Activated CD4-positive, CD25-positive, alpha-beta regulatory T cell (primary cell): ENCODE results near the gene NEURL1.
"Not testable (repeated sequence)": the region's sequence is repeated elsewhere in the genome, so short reads cannot be mapped to it uniquely, and the experiment has no call there.

Source experiments
- DNase-seq, 4 experiments: peaks; one replicate each; lab custom pipeline; 2025; lab: John Stamatoyannopoulos, UW

The NEURL1 gene

GRCh38 chr10:103463499-103463898 lies 30.0 kb upstream of the NEURL1 start:
- DNase-seq = no peak

DNA sequence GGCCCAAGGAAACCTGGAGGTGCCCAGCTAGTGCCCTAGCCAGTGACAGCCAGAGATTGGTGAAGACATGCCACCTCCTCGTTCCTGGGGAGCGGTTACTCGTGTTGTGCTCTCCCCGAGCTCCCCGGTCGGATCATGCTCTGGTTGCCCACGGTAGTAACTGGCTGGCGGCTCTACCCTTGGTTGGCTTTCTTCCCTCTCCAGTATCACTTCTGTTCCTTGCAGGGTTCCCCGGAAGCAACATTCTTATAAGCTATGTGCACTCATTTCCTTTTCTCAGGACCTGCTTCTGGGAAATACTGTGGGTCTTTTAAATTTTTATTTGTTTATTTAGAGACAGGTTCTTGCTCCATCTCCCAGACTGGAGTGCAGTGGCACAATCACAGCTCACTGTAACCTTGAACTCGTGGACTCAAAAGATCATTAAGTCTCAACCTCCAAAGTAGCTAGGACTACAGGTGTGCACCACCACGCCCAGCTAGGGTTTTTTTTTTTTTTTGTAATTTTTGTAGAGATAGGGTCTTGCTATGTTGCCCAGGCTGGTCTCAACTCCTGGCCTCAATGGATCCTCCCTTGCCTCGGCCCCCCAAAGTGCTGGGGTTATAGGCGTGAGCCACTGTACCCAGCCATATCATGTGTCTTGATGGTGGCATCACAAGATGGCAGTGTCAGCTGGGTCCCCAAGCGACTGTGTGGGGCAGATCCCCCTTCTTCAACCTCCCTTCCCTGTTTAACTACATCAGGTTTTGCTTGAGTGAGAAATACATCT lies 27.9 kb upstream of the NEURL1 start:
- DNase-seq = no peak

DNA sequence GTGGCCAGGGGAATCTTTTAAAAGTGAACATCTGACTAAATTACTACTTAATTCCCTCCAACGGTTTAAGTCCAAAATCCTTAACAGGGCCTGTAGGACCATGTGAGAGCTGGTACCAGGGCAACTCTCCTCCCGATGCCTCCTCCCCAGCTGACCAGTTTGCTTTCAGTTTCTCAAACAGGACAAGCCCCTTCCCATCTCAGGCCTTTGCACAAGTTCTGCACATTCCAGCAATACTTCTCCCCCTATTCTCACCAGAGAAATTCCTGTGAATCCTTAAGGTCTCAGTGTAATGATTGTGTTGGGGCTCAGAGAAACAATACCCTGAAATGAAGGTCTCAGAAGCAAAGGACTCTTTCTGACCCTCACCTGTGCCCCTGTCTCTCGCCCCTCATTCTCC lies 26.8 kb upstream of the NEURL1 start:
- DNase-seq = no peak

GRCh38 chr10:103467406-103467805 lies 26.1 kb upstream of the NEURL1 start:
- DNase-seq = no peak

DNA sequence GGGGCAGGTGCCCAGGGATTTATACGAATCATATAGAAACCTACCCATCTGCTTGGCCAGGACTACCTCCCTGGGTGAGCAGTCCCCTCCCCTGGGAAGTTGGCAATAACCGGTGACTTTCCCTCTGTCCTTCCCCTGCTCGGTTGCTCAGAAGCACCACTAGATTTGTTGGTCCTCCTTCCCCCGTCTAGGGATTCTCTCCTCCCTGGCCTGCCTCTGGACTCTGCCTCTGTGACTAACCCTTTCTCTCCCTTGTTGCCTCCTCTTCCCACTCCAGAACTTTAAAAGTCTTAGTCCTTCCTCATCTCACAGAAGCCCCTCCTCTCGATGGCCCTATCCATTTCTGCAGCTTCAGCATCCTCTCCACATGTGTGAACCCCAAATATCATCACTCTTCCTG lies 24.3 kb upstream of the NEURL1 start:
- DNase-seq = no peak

DNA sequence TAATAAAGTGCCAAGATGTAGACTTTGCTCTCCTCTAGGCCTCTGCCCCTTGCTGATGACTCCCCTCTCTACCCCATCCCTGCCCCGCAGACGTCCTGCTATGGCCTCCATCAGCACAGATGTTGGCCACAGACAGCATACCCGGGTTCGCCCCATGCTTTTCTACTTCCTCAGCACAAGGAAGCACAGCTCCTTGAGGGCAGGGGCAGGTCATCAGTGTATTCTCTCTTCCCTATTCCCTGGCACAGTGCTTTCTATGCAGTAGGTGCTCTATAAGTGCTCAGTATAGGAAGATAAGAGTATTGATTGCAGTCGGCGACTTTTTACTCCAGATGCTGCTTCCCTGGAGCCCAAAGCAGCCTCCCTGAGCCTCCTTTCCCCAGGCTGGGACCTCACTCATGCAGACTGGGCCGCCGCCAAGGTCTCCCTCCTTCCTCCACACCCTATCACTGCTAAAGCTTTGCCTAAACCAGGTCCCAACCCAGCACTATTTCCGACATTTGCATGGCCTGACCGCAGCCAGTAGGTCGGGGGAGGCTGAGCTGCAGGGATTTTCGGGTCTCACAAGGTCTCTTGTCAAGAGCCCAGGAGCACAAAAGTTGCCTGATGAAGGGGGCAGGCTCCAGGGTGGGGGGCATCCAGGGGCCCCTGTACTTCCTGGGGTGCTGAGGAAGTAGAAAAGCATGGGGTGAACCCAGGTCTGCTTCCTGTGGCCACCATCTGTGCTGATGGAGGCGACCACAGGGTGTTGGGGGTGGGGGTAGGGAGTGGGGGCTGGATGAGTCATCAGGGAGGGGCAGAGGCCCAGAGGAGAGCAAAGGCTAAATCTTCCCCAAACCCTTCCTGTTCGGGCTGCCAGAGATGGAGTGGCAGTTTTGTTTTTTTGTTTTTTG lies 22.5 kb upstream of the NEURL1 start:
- peak in 3 of 4 experiments; percentile 33 to 61 (median 55) for DNase-seq

DNA sequence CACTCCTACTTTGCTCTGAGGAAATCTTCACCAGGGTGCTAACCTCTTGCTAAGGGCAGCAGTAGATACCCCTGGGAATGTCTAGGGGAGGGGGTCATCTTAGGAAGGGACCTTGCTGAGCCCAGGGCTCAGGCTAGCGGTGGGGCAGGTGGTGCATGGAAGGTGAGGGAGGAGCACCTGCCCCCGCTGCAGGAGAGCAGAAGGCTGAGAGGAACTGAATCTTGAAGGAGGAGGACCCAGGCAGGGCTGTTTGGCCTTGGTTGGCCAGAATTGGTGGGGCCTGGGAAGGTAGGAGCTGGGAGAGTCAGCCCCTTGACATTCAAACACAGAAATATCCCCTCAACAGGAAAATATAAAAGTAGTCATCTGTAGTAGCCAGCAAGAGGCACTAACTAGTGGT lies 21.5 kb upstream of the NEURL1 start:
- DNase-seq = no peak

DNA sequence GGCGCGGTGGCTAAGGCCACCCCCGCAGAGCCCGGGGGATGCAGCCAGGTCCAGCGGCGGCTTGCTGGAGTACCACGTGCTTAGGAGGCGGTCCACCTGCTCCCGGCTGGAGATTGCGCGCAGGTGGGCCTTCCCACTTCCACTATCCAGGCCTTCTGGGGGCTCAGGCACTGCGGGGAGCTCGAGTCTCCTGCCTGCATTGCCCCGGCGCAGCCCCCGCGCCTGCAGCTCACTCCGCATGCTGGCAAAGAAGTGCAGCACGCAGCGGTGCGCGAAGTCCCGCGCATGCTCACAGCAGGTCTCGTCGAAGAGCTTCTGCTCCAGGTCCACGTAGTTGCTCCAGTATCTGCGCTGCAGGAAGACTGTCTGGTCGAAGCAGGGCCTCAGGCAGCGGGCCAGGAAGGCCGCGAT lies 20.2 kb upstream of the NEURL1 start:
- DNase-seq = no peak

DNA sequence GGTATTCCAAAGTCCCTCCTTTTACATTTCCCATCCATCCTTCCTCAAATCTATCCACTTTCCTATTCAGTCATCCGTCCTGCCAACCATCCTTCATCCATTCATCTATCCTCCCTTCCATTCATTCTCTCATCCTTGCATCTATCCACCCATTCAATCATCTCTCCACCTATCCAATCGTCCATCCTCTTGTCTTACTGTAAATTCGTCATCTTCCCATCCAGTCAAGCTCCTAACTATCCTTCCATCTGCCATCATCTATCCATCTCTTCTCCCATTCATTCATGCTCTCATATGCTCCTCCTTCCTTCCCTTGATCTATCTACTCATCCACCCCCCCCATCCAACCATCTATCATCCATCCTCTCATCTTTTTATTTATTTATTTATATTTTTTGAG lies 19.4 kb upstream of the NEURL1 start:
- DNase-seq = no peak

- no peak for DNase-seq
Observed at GRCh38 chr10:103475437-103475836, 18.1 kb upstream of the NEURL1 start.

DNA sequence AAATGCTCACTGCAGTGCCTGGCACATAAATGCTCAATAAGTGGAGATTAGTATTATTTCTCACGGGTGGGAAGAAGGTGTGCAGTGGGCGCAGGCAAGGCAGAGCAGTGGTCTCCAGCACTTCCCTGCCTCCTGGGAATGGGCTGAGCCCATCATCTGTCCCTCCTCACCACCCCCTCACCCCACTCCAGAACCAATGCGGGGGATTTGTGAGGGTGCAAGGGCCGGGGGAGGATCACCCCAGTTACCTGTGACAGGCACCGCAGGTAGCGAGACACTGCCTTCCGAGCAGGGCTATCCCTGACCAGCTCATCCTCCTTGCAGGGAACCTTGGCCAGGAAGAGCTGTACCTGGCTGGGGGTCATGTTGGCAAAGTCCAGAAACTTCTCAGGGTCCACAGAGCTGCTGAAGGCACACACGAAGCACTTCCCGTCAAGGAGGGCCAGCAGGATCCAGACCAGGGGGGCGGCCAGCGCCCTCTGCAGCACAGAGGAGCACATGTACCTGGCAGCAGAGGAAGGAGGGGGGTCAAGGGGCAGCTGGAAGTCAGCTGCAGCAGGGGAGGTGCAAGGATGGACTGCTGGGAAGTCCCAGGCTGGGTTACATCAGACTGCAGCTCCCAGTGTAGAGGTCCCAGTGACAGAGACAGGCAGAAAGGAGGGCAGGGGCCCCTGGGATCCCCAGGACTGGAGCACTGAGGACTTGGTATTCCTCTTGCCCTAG lies 17.3 kb upstream of the NEURL1 start:
- DNase-seq = no peak

DNA sequence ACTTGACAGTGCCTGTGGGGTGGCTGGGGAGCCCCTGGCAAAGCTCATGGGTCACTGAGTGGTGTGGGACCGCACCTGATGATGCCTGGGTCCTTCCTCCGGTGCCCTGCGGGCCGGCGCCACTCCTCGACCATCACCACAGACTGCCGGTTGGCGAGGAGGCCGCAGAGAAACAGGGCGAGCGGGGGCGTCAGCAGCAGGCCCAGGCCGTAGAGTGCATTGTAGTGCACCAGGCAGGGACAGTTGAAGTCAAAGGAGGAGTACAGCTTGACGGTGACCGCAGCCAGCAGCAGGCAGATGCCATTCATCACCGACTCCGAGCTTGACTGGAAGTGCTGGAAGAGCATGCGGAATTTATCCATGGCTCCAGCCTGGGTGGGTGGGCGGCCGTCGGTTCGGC lies 14.8 kb upstream of the NEURL1 start:
- no peak for DNase-seq

DNA sequence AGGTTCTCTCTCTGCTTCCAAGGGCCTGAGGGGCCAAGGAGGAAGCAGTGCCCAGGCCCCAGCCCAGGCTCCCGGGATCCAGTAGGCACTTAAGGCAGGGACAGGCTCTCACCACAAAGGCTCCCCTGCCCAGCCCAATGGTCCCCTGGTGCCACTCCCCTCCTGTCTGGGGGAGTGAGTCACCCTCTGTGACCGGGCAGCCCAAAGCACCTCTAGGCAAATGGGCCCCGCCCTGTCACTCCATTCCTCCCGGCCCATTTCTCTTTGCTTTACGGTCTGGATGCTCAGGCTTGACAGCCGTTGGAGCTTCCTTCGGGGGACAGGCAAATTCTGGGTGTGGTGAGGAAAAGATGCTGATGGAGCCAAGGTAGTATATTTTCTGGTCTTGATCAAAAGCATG lies 14.4 kb upstream of the NEURL1 start, which contains the start of gene CALHM3:
Gene CALHM3 (minus strand): TSS at position 106 of the 400 bp plus-strand sequence. CDS start 208 bp downstream, outside the sequence.
- no peak for DNase-seq

- DNase-seq = no peak
Observed at GRCh38 chr10:103480521-103480920, 13.0 kb upstream of the NEURL1 start.

GRCh38 chr10:103481974-103482531 lies 11.5 kb upstream of the NEURL1 start:
- DNase-seq = no peak

GRCh38 chr10:103486635-103487409 lies 6.7 kb upstream of the NEURL1 start:
- DNase-seq = not testable (repeated sequence)

DNA sequence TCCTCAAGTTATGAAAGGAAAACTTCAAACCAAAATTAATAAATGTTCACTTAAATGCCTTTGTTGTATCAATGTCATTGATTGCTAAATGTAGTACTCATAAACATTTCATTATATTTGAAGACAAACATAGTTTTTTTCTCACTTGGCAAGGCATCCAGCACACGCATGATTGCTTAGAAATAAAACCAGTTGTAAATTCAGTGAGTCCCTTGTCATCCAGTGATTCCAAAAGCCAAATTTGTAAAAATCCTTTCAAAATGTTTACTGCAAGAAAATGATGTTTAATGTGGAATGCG lies 6.1 kb upstream of the NEURL1 start:
- DNase-seq = no peak

DNA sequence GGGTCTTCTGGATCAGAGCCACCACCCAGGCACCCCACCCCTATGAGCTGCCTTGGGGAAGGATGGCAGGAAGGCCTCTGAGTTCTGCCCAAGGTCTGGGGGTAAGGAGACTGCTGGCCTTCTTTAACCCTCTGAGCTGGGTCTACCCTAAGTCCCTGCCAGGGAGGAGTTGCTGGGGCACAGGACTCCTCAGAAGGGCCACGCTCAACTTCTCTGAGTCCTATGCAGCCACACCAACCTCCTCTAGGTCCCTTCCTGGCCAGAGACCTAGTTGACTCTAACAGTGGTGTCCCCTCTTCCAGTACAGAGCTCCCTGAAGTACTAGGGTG lies 2.6 kb upstream of the NEURL1 start:
- no peak for DNase-seq

DNA sequence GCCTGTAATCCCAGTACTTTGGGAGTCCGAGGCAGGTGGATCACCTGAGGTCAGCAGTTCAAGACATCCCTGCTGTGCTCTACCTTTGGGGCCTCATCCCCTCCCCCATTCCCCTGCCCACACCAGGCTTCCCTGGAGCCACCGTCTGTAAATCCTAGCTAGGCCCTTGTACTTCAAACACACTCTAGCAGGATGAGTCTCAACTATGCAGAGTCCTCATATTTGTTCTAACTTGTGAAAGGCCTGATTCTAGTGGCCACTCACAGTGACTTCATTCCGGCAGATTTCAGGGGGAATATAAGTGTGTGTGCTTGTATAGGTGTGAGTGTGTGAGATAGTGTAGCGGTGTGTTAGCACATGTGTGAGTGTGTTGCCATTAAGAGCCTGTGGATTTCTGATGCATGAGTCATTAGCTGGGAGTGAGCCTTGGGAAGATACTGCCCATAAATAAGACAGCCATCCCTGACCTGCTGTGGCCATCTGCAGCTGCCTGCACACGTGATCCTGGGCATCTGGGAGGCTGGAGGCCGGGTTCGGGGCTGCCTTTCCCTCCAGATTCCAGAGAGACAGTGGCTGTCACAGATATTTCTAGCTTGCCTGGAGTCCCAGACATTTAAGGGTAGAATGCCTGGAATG lies 1.7 kb upstream of the NEURL1 start:
- DNase-seq = no peak

- no peak for DNase-seq
Observed at GRCh38 chr10:103492655-103493261, 747 bp upstream of the NEURL1 start.
